ENCODE results near the gene SECTM1. TPM values are rescaled to one million over a fixed set of nuclear protein-coding genes. Genes with fewer than 3 reads are reported as not detected.

The SECTM1 gene
- total and polyA plus RNA-seq, 9 donors: 2.6 to 6.3 (median 3.7) TPM

- no peak for DNase-seq
- peaks cover 42% of the 10 kb centered on the region for H3K27me3 ChIP-seq (ENCODE audit: control insufficient read depth, insufficient read depth, low read length)
- H3K36me3 ChIP-seq (ENCODE audit: control insufficient read depth, insufficient read depth, low read length): no peaks in the 10 kb centered on the region
- WGBS (ENCODE audit: insufficient coverage): 42% methylated on average over 12 of the region's 15 CpGs
- peaks cover 48% of the 10 kb centered on the region for H3K4me1 ChIP-seq (ENCODE audit: control insufficient read depth, insufficient read depth, low read length)
- H3K4me3 ChIP-seq (ENCODE audit: low read length): no peak overlapping the region
- H3K27ac ChIP-seq (ENCODE audit: low read length): no peak overlapping the region
- H3K9me3 ChIP-seq (replicated peaks; ENCODE audit: control insufficient read depth, low read depth, low read length): no peaks in the 10 kb centered on the region
These were observed 6.3 kb downstream of the SECTM1 start for GRCh38 chr17:82327289-82327688.

GRCh38 chr17:82325286-82326180, 8.0 kb downstream of the SECTM1 start:
- Histone ChIP-seq H3K36me3 (ENCODE audit: control insufficient read depth, insufficient read depth, low read length) (no peaks in the 10 kb centered on the region), H3K27me3 (ENCODE audit: control insufficient read depth, insufficient read depth, low read length) (peaks cover 45% of the 10 kb centered on the region), H3K4me3 (ENCODE audit: low read length) (no peak overlapping the region), H3K27ac (ENCODE audit: low read length) (no peak overlapping the region), H3K4me1 (ENCODE audit: control insufficient read depth, insufficient read depth, low read length) (peaks cover 33% of the 10 kb centered on the region), H3K9me3 (replicated peaks; ENCODE audit: control insufficient read depth, low read depth, low read length) (no peaks in the 10 kb centered on the region)
- DNase-seq: no peak
- WGBS (ENCODE audit: insufficient coverage): 73% methylated on average over 24 of the region's 30 CpGs

GRCh38 chr17:82324566-82325285, 8.8 kb downstream of the SECTM1 start:
- no peaks in the 10 kb centered on the region for H3K9me3 ChIP-seq (replicated peaks; ENCODE audit: control insufficient read depth, low read depth, low read length)
- DNase-seq: no peak
- H3K27me3 ChIP-seq (ENCODE audit: control insufficient read depth, insufficient read depth, low read length): peaks cover 46% of the 10 kb centered on the region
- no peak overlapping the region for H3K4me3 ChIP-seq (ENCODE audit: low read length)
- peaks cover 25% of the 10 kb centered on the region for H3K4me1 ChIP-seq (ENCODE audit: control insufficient read depth, insufficient read depth, low read length)
- no peaks in the 10 kb centered on the region for H3K36me3 ChIP-seq (ENCODE audit: control insufficient read depth, insufficient read depth, low read length)
- no peak overlapping the region for H3K27ac ChIP-seq (ENCODE audit: low read length)
- 61% methylated on average over 18 of the region's 25 CpGs for WGBS (ENCODE audit: insufficient coverage)

GRCh38 chr17:82323514-82324234, 9.9 kb downstream of the SECTM1 start:
- 59% methylated on average over 21 of the region's 21 CpGs for WGBS (ENCODE audit: insufficient coverage)
- Histone ChIP-seq H3K4me1 (ENCODE audit: control insufficient read depth, insufficient read depth, low read length) (peaks cover 14% of the 10 kb centered on the region), H3K27ac (ENCODE audit: low read length) (no peak overlapping the region), H3K27me3 (ENCODE audit: control insufficient read depth, insufficient read depth, low read length) (peaks cover 47% of the 10 kb centered on the region), H3K36me3 (ENCODE audit: control insufficient read depth, insufficient read depth, low read length) (no peaks in the 10 kb centered on the region), H3K4me3 (ENCODE audit: low read length) (no peak overlapping the region), H3K9me3 (replicated peaks; ENCODE audit: control insufficient read depth, low read depth, low read length) (no peaks in the 10 kb centered on the region)
- DNase-seq: no peak

- WGBS (ENCODE audit: insufficient coverage): 78% methylated on average over 18 of the region's 28 CpGs
- Histone ChIP-seq H3K27me3 (ENCODE audit: control insufficient read depth, insufficient read depth, low read length) (peaks cover 39% of the 10 kb centered on the region), H3K4me3 (ENCODE audit: low read length) (no peak overlapping the region), H3K4me1 (ENCODE audit: control insufficient read depth, insufficient read depth, low read length) (peaks cover 6% of the 10 kb centered on the region), H3K27ac (ENCODE audit: low read length) (no peak overlapping the region), H3K36me3 (ENCODE audit: control insufficient read depth, insufficient read depth, low read length) (no peaks in the 10 kb centered on the region), H3K9me3 (replicated peaks; ENCODE audit: control insufficient read depth, low read depth, low read length) (no peaks in the 10 kb centered on the region)
- no peak for DNase-seq
These were observed 10.8 kb downstream of the SECTM1 start for GRCh38 chr17:82322526-82323453.

GRCh38 chr17:82321947-82322466, 11.6 kb downstream of the SECTM1 start:
- Histone ChIP-seq H3K36me3 (ENCODE audit: control insufficient read depth, insufficient read depth, low read length) (no peaks in the 10 kb centered on the region), H3K27me3 (ENCODE audit: control insufficient read depth, insufficient read depth, low read length) (peaks cover 35% of the 10 kb centered on the region), H3K4me3 (ENCODE audit: low read length) (no peak overlapping the region), H3K27ac (ENCODE audit: low read length) (no peak overlapping the region), H3K9me3 (replicated peaks; ENCODE audit: control insufficient read depth, low read depth, low read length) (no peaks in the 10 kb centered on the region), H3K4me1 (ENCODE audit: control insufficient read depth, insufficient read depth, low read length) (peaks cover 3% of the 10 kb centered on the region)
- DNase-seq: no peak
- 79% methylated on average over 16 of the region's 21 CpGs for WGBS (ENCODE audit: insufficient coverage)

GRCh38 chr17:82320956-82321927, 12.3 kb downstream of the SECTM1 start:
- 43% methylated on average over 55 of the region's 65 CpGs for WGBS (ENCODE audit: insufficient coverage)
- no peak for DNase-seq
- Histone ChIP-seq H3K4me3 (ENCODE audit: low read length) (no peak overlapping the region), H3K27me3 (ENCODE audit: control insufficient read depth, insufficient read depth, low read length) (peaks cover 43% of the 10 kb centered on the region), H3K9me3 (replicated peaks; ENCODE audit: control insufficient read depth, low read depth, low read length) (no peaks in the 10 kb centered on the region), H3K27ac (ENCODE audit: low read length) (no peak overlapping the region), H3K4me1 (ENCODE audit: control insufficient read depth, insufficient read depth, low read length) (peaks cover 6% of the 10 kb centered on the region), H3K36me3 (ENCODE audit: control insufficient read depth, insufficient read depth, low read length) (no peaks in the 10 kb centered on the region)

- no peak overlapping the region for H3K27ac ChIP-seq (ENCODE audit: low read length)
- H3K36me3 ChIP-seq (ENCODE audit: control insufficient read depth, insufficient read depth, low read length): no peaks in the 10 kb centered on the region
- no peaks in the 10 kb centered on the region for H3K9me3 ChIP-seq (replicated peaks; ENCODE audit: control insufficient read depth, low read depth, low read length)
- no peak for DNase-seq
- peaks cover 9% of the 10 kb centered on the region for H3K4me1 ChIP-seq (ENCODE audit: control insufficient read depth, insufficient read depth, low read length)
- 70% methylated on average over 22 of the region's 26 CpGs for WGBS (ENCODE audit: insufficient coverage)
- H3K4me3 ChIP-seq (ENCODE audit: low read length): no peak overlapping the region
- peaks cover 49% of the 10 kb centered on the region for H3K27me3 ChIP-seq (ENCODE audit: control insufficient read depth, insufficient read depth, low read length)
These were observed 13.3 kb downstream of the SECTM1 start for GRCh38 chr17:82320140-82320840.

Measured in muscle of leg (tissue), 11 donors.